GM10248 (cell line): Measurements from ENCODE around the gene NACA2.

ENCODE experiments used
- CTCF ChIA-PET: fragments of 300-600 bp; sonication (Branson Sonifier 250); formaldehyde crosslinking; extraction: SDS; loops from one replicate; lab custom pipeline; 2021; ENCODE audit warnings: antibody characterized with exemption; lab: Yijun Ruan, JAX
- POLR2A ChIA-PET: fragments of 350-650 bp; sonication (Branson Sonifier 250); formaldehyde crosslinking; extraction: SDS; loops from one replicate; lab custom pipeline; 2020; ENCODE audit warnings: antibody characterized with exemption; lab: Yijun Ruan, JAX
- DNase-seq: peaks from one replicate; pipeline ENCODE4 v3.0.0; 2012; ENCODE audit errors: extremely low spot score
- TF ChIP-seq, protein P1 (sequence below): IDR thresholded peaks from 2 replicates; pipeline ENCODE4 v1.5.1; 2012; ENCODE audit warnings: mild to moderate bottlenecking, low read depth; ENCODE audit errors: extremely low read depth, missing control alignments, control extremely low read depth

Gene NACA2

DNA sequence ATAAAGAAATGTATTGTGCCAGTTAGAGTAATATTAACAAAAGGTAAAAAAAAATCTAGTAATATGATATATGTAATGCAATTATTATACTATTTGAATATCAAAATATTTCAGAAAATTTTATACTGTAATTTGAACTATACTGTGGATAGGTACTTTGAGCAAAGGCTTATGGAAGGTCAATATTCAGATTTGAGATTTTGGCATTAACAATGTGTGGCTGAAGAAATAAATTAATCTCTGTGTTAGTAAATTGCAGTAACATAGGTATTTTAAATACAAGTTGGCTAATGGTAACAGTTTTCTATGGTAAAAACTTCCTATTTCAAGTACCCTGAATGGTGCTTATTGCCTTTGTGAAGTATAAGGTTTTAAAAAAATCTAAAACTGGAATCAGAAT is 23.2 kb upstream of the NACA2 start:
- TF ChIP-seq, protein P1, sequence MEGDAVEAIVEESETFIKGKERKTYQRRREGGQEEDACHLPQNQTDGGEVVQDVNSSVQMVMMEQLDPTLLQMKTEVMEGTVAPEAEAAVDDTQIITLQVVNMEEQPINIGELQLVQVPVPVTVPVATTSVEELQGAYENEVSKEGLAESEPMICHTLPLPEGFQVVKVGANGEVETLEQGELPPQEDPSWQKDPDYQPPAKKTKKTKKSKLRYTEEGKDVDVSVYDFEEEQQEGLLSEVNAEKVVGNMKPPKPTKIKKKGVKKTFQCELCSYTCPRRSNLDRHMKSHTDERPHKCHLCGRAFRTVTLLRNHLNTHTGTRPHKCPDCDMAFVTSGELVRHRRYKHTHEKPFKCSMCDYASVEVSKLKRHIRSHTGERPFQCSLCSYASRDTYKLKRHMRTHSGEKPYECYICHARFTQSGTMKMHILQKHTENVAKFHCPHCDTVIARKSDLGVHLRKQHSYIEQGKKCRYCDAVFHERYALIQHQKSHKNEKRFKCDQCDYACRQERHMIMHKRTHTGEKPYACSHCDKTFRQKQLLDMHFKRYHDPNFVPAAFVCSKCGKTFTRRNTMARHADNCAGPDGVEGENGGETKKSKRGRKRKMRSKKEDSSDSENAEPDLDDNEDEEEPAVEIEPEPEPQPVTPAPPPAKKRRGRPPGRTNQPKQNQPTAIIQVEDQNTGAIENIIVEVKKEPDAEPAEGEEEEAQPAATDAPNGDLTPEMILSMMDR = no peak
- no peak for DNase-seq
- ChIA-PET CTCF (no interaction called here), POLR2A (no interaction called here)

DNA sequence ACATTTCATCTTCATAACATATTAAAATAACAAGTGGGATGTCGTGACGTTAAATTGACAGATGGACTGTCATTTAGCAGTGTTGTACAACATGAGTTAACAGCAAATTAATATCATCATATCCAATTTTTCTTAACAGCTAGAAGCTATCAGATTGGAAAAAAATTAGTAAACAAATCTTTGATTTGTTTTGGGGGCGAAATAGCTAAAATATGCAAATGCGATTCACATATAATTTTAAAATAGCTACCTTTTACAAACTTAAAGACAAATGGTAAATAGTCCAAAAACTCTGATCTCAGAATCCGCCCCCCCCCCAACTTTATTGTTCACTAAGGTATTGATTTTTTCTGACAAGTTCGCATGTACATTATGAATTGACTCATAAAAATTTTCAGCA is 20.3 kb upstream of the NACA2 start:
- ChIA-PET CTCF (interaction anchor here (1.0 to 1.3 kb wide), 2 partner anchors 9 to 11 kb away, joined by 3 read pairs; no protein-coding TSS in a partner anchor), POLR2A (no interaction called here)
- DNase-seq = no peak
- TF ChIP-seq, protein P1 = no peak

DNA sequence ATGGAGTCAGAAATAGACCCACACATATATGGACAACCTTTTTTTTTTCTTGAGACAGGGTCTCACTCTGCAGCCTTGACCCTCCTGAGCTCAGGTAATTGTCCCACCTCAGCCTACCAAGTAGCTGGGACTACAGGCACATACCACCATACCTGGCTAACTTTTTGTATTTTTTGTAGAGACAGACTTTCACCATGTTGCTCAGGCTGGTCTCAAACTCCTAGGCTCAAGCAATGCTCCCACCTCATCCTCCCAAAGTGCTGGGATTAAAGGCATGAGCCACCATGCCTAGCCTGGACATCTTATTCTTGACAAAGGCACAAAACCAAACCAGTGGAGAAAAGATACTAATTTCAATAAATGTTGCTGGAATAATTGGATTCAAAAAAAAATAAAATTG is 14.7 kb upstream of the NACA2 start:
- ChIA-PET POLR2A (no interaction called here), CTCF (no interaction called here)
- TF ChIP-seq, protein P1 = no peak
- DNase-seq = no peak

DNA sequence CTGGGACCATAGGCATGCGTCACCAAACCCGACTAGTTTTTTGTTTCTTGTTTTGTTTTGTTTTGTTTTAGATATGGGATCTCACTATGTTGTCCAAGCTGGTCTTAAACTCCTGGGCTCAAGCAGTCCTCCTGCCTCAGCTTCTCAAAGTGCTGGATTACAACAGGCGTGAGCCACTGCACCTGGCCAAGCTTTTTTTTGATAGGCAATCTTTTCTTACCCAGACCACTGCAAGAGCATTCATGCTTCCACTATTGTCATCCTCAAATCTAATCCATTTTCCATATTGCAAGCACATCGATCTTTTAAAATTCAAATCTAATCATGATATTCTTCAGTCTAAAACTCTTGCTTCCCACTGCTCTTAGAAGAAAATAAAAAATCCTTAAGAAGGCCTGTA is 10.3 kb upstream of the NACA2 start:
- TF ChIP-seq, protein P1 = no peak
- DNase-seq = no peak
- ChIA-PET POLR2A (no interaction called here), CTCF (interaction anchor here (1.1 kb wide), 2 partner anchors 10 to 11 kb away, joined by 3 read pairs; no protein-coding TSS in a partner anchor)

DNA sequence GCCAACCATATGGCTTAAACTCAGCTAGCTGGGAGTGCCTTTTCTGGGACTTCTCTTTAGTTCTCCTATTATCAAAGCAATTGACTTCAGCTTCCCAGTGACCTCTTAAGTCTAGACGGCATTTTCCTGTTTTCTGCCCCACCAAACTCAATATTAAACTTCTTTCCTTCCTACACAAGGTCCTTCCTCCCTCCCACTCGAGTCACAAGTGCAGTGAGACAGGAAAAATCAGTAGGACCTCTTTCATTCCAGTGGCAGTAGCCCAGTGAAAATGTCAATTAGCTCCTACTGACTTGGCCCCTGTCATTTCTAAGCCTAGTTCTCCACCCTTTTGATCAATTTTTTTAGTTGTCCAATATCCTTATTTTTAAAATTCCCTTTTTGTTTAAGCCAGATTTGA is 9.6 kb upstream of the NACA2 start:
- ChIA-PET POLR2A (no interaction called here), CTCF (interaction anchor here (1.1 kb wide), 1 partner anchor 10 kb away, joined by 3 read pairs; no protein-coding TSS in a partner anchor)
- TF ChIP-seq, protein P1 = no peak
- DNase-seq = no peak

DNA sequence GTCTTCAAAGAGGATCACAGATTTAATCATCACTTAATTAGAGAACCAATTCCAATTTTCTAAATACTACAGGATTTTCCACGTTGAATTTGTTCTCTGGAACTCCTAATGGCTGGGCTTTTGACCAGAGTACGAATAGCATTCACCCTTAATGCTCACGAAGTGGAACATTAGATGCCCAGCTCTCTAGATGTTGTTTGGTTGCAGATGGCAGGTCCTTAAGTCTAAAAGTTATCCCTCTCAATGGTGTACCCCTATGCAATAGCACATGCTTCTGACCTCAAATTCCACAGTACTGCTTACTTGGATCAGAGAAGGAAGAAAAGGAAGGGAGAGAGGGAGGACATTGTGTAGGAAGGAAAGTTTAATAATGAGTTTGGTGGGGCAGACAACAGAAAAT is 8.6 kb upstream of the NACA2 start:
- no peak for DNase-seq
- TF ChIP-seq, protein P1 = no peak
- CTCF ChIA-PET = no interaction called here
- POLR2A ChIA-PET = no interaction called here
